ENCODE measurements around the gene APEH. TPM values are rescaled to one million over a fixed set of nuclear protein-coding genes. Genes with fewer than 3 reads are reported as not detected.

The APEH gene
- total RNA-seq, 6 experiments from 2014 or later: 60.9 to 114 (median 90.5) TPM

- Histone ChIP-seq H3K4me1 (peaks cover 0 to 64% (median 31%) of the 10 kb centered on the region in 4 donors), H3K4me3 (no peak overlapping the region), H3K27me3 (no peaks in the 10 kb centered on the region), H3K27ac (peak overlapping the region; percentile 23 to 92 (median 48)), H3K36me3 (no peaks in the 10 kb centered on the region), H3K9me3 (no peaks in the 10 kb centered on the region)
- TF ChIP-seq POLR2A (IDR thresholded peaks at IDR 0.05) (peak; percentile 67), CTCF (IDR thresholded peaks at IDR 0.05) (no peak)
- peak; percentile 75 to 82 (median 78) for ATAC-seq
- DNase-seq: peak; percentile 82 to 92 (median 84)
- 49% methylated on average over 2 of the region's 6 CpGs for WGBS (ENCODE audit: insufficient coverage, low coverage, low lambda C conversion rate, missing lambda C conversion rate)
- intact Hi-C loops (cut with DNase I): loop anchor here in 1 of 2 donors (5.0 kb wide), 1 partner anchor 124 kb away; no protein-coding TSS in a partner anchor
These were observed 8.2 kb upstream of the APEH start for GRCh38 chr3:49665822-49666519.

- peaks cover 0 to 70% (median 33%) of the 10 kb centered on the region in 4 donors for H3K4me1 ChIP-seq
- H3K27me3 ChIP-seq: no peaks in the 10 kb centered on the region
- no peaks in the 10 kb centered on the region for H3K36me3 ChIP-seq
- no peak for TF ChIP-seq CTCF (IDR thresholded peaks at IDR 0.05)
- peak; percentile 32 for TF ChIP-seq POLR2A (IDR thresholded peaks at IDR 0.05)
- WGBS (ENCODE audit: insufficient coverage, low coverage, low lambda C conversion rate, missing lambda C conversion rate): 40% methylated on average over 7 of the region's 8 CpGs
- H3K9me3 ChIP-seq: no peaks in the 10 kb centered on the region
- intact Hi-C loops (cut with DNase I): loop anchor here in 1 of 2 donors (5.0 kb wide), 1 partner anchor 124 kb away; no protein-coding TSS in a partner anchor
- peak; percentile 64 to 86 (median 70) for DNase-seq
- peak; percentile 48 to 72 (median 60) for ATAC-seq
- H3K27ac ChIP-seq: peak overlapping the region; percentile 23 to 92 (median 48)
- peak overlapping the region in 1 of 3 donors; percentile 13 for H3K4me3 ChIP-seq
These were observed 7.6 kb upstream of the APEH start for GRCh38 chr3:49666592-49666991.

DNA sequence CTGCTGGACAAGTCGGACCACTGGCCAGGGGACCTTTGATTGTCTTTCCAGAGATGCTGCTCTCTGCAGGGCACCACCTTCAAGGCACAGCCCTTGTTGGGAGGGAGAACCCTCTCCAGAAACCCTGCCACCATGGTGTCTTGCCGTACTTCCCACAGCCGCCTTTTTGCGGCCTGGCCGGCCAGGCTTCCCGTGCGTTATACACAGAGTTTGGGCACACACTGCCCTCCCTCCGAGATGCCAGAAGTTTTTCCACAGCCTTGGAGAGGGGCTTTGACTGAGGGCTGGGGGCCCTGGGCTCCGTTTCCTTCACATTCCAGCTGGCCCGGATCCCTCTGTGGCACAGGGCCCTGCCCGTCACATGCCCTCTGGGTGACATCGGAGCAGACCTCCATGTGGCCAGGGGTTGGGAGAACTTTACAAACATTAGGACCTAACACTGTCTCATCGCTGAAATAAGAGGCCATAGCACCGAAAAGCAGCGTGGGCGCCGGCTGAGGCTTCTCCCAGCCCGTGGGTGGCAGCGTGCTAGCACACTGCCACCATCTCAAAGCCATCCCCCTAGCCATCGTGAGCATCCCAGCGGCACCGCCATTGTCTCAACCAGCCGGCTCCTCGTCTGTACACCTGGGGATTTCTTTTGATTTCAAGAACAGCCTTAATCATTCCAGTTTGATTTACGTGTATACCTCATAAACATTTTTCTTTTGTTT lies 6.3 kb upstream of the APEH start:
- peak in 1 of 3 donors; percentile 72 for DNase-seq
- WGBS (ENCODE audit: insufficient coverage, low coverage, low lambda C conversion rate, missing lambda C conversion rate): 39% methylated on average over 10 of the region's 25 CpGs
- TF ChIP-seq POLR2A (IDR thresholded peaks at IDR 0.05): no peak
- TF ChIP-seq CTCF (IDR thresholded peaks at IDR 0.05): no peak

DNA sequence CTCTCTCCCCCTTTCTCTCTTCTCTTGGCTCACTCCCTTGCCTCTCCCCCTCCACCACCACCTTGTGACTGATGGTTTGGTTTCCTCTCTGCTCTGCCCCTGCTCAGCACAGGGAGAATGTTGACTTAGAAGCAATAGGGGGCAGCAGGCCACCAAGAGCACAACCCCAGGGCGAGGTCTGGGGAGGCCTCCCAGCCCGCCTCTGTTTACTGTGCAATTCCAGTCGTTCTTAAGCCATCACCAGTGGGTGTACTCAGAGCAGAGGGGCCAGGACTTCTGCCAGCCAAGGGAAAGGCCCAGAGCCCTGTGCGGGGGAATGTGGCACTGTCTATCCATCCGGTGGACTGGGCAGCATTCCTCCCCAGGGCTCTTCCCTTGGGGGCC lies 5.7 kb upstream of the APEH start:
- no peaks in the 10 kb centered on the region for H3K36me3 ChIP-seq
- H3K4me1 ChIP-seq: peaks cover 2 to 85% (median 38%) of the 10 kb centered on the region in 4 donors
- no peak overlapping the region for H3K4me3 ChIP-seq
- TF ChIP-seq POLR2A (IDR thresholded peaks at IDR 0.05) (no peak), CTCF (IDR thresholded peaks at IDR 0.05) (peak in 1 of 4 donors; percentile 5)
- H3K27me3 ChIP-seq: no peaks in the 10 kb centered on the region
- DNase-seq (peak in 1 of 3 donors; percentile 86), ATAC-seq (peak; percentile 2 to 35 (median 12))
- H3K27ac ChIP-seq: peak overlapping the region in 2 of 3 donors; percentile 23 to 92
- intact Hi-C loops (cut with DNase I): loop anchor here in 1 of 2 donors (5.0 kb wide), 1 partner anchor 126 kb away; no protein-coding TSS in a partner anchor
- no peaks in the 10 kb centered on the region for H3K9me3 ChIP-seq
- 20% methylated on average over 3 of the region's 5 CpGs for WGBS (ENCODE audit: insufficient coverage, low coverage, low lambda C conversion rate, missing lambda C conversion rate)

More for the DNA sequence above, 6.3 kb upstream of the APEH start:
- no peak overlapping the region for H3K4me3 ChIP-seq
- ATAC-seq: peak; percentile 2 to 9 (median 4)
- peak overlapping the region in 2 of 3 donors; percentile 23 to 92 for H3K27ac ChIP-seq
- intact Hi-C loops (cut with DNase I): loop anchor here in 1 of 2 donors (5.0 kb wide), 1 partner anchor 126 kb away; no protein-coding TSS in a partner anchor
- no peaks in the 10 kb centered on the region for H3K9me3 ChIP-seq
- no peaks in the 10 kb centered on the region for H3K27me3 ChIP-seq
- H3K36me3 ChIP-seq: no peaks in the 10 kb centered on the region
- peaks cover 2 to 81% (median 38%) of the 10 kb centered on the region in 4 donors for H3K4me1 ChIP-seq
